AG09309 (cell line): Measurements from ENCODE around the gene KIAA1755.

Source experiments
- DNase-seq: peaks from one replicate; pipeline ENCODE4 v3.0.0-alpha.2; 2010; ENCODE audit warnings: low read depth
- H3K4me3 ChIP-seq: 2 replicates; pipeline ENCODE4 v1.5.1; 2011; ENCODE audit warnings: mild to moderate bottlenecking, low read depth, low read length, moderate library complexity; ENCODE audit not compliant: control insufficient read depth
- CTCF ChIP-seq: IDR thresholded peaks from 2 replicates; pipeline ENCODE4 v1.5.1; 2011; ENCODE audit warnings: mild to moderate bottlenecking, low read depth, low read length, inconsistent platforms; ENCODE audit not compliant: insufficient read depth, control insufficient read depth; ENCODE audit errors: missing control alignments

KIAA1755 gene

GRCh38 chr20:38205001-38205400, 55.5 kb downstream of the KIAA1755 start:
- TF ChIP-seq CTCF = no peak
- DNase-seq = no peak
- no peak overlapping the region for H3K4me3 ChIP-seq

- DNase-seq = no peak
- TF ChIP-seq CTCF = no peak
- H3K4me3 ChIP-seq = no peak overlapping the region
These were observed 56.6 kb downstream of the KIAA1755 start for GRCh38 chr20:38203981-38204357.

- no peak overlapping the region for H3K4me3 ChIP-seq
- DNase-seq = no peak
- TF ChIP-seq CTCF = no peak
These were observed 57.1 kb downstream of the KIAA1755 start for GRCh38 chr20:38203337-38203980.

GRCh38 chr20:38202982-38203293, 57.6 kb downstream of the KIAA1755 start:
- no peak for DNase-seq
- no peak overlapping the region for H3K4me3 ChIP-seq
- TF ChIP-seq CTCF = no peak

GRCh38 chr20:38202153-38202981, 58.2 kb downstream of the KIAA1755 start:
- H3K4me3 ChIP-seq = no peak overlapping the region
- TF ChIP-seq CTCF = no peak
- no peak for DNase-seq

GRCh38 chr20:38201356-38201755, 59.2 kb downstream of the KIAA1755 start:
- DNase-seq = peak; percentile 32
- no peak overlapping the region for H3K4me3 ChIP-seq
- TF ChIP-seq CTCF = no peak

GRCh38 chr20:38200646-38201045, 59.9 kb downstream of the KIAA1755 start:
- H3K4me3 ChIP-seq = no peak overlapping the region
- no peak for DNase-seq
- TF ChIP-seq CTCF = no peak
